Measurements from ENCODE around the gene CCR8.
A peak's percentile ranks its signal among the peaks of the same experiment; 100 is the strongest.
"Not testable (repeated sequence)": the region's sequence is repeated elsewhere in the genome, so short reads cannot be mapped to it uniquely, and the experiment has no call there.

CCR8 gene

GRCh38 chr3:39317571-39318169 lies 11.8 kb upstream of the CCR8 start:
- no peak for DNase-seq

GRCh38 chr3:39318301-39318700 lies 11.2 kb upstream of the CCR8 start:
- no peak for DNase-seq

- DNase-seq, result no peak
Observed at GRCh38 chr3:39319249-39319648, 10.3 kb upstream of the CCR8 start.

GRCh38 chr3:39321574-39321983 lies 7.9 kb upstream of the CCR8 start:
- DNase-seq, result not testable (repeated sequence)

- DNase-seq, result not testable (repeated sequence)
Observed at GRCh38 chr3:39322209-39322715, 7.2 kb upstream of the CCR8 start.

- no peak for DNase-seq
Observed at GRCh38 chr3:39322936-39323335, 6.6 kb upstream of the CCR8 start.

GRCh38 chr3:39323494-39323893 lies 6.0 kb upstream of the CCR8 start:
- DNase-seq, result no peak

- DNase-seq, result no peak
Observed at GRCh38 chr3:39325236-39325635, 4.3 kb upstream of the CCR8 start.

GRCh38 chr3:39327053-39327745 lies 2.3 kb upstream of the CCR8 start:
- no peak for DNase-seq

- no peak for DNase-seq
Observed at GRCh38 chr3:39327746-39328349, 1.7 kb upstream of the CCR8 start.

- DNase-seq, result no peak
Observed at GRCh38 chr3:39330824-39331223, 1.3 kb downstream of the CCR8 start.

GRCh38 chr3:39332525-39332924 lies 3.0 kb downstream of the CCR8 start:
- DNase-seq, result no peak

- no peak for DNase-seq
Observed at GRCh38 chr3:39333607-39334006, 4.1 kb downstream of the CCR8 start.

GRCh38 chr3:39334205-39334604 lies 4.7 kb downstream of the CCR8 start:
- DNase-seq, result no peak

- no peak for DNase-seq
Observed at GRCh38 chr3:39338201-39338600, 8.7 kb downstream of the CCR8 start.

- DNase-seq, result no peak
Observed at GRCh38 chr3:39339086-39339485, 9.6 kb downstream of the CCR8 start.

GRCh38 chr3:39343076-39343717 lies 13.7 kb downstream of the CCR8 start:
- no peak for DNase-seq

GRCh38 chr3:39343760-39344159 lies 14.3 kb downstream of the CCR8 start:
- DNase-seq, result no peak

GRCh38 chr3:39344746-39345344 lies 15.3 kb downstream of the CCR8 start:
- no peak for DNase-seq

GRCh38 chr3:39346785-39347585 lies 17.5 kb downstream of the CCR8 start:
- DNase-seq, result no peak

GRCh38 chr3:39347586-39347876 lies 18.0 kb downstream of the CCR8 start:
- no peak for DNase-seq

- DNase-seq, result peak; percentile 67
Observed at GRCh38 chr3:39349080-39349479, 19.6 kb downstream of the CCR8 start.

GRCh38 chr3:39350714-39351113 lies 21.2 kb downstream of the CCR8 start:
- no peak for DNase-seq

All from NCI-H774 (cell line).